GM19193 (cell line): ENCODE results near the gene SLC25A48.

Source experiments
- POLR2A ChIP-seq: IDR thresholded peaks from 4 replicates; pipeline ENCODE4 v1.6.1; 2011; ENCODE audit not compliant: insufficient read depth, insufficient read length; ENCODE audit errors: extremely low read depth

Gene SLC25A48

DNA sequence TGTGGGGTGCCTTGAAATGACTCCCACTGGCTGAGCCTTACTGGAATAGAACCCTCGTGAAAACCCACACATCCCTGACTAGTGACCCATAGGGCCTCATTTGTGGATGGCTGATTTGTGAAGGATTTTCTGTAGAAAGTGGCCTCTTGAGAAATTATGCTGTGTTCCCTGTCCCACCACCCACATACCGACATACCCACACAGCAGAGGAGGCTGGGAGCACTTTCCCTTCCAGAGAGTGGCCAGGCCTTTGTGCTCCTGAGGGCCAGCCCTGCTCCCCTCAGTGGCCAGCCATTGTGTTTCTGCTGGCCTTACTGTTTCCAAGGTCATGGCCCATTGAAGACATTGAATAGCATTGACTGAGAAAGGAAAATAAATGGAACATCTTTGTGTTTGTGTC, 31.6 kb downstream of the SLC25A48 start:
- no peak for TF ChIP-seq POLR2A

DNA sequence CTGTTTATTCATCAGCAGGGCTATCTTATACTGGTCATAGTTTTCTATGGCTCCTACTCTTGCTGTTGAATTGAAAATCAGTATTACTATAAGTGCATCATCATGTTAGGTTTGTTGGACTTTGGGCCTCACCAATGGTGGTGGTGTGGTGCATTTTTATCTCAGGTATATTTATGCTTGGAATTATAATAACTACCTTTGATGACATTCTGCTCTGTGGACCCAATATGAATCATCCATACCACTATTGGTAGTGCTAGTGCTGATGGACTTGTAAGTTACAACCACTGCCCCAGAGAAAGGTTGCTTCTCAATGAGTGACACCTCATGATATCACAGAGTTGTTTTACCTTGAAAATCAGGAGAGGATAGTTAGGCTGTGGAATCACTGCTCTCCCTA, 33.1 kb downstream of the SLC25A48 start:
- TF ChIP-seq POLR2A: no peak

DNA sequence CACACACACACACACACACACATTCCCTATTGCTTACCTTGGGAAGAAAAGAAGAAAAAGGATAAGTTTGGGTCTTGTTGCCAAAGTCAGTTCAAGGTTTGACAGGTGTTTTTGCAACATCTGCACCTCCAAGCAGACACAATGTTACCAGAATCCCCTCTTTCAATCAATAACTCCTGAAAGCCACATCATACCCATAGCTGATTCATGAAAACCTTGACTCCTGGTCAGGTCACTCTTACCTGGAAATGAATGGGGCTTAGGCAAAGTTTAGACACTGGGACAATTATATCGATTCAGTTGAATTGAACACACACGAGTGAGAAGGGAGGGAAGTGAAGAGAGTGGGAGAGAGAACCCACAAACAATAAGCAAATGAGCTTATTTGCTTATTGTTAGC, 34.2 kb downstream of the SLC25A48 start:
- no peak for TF ChIP-seq POLR2A

DNA sequence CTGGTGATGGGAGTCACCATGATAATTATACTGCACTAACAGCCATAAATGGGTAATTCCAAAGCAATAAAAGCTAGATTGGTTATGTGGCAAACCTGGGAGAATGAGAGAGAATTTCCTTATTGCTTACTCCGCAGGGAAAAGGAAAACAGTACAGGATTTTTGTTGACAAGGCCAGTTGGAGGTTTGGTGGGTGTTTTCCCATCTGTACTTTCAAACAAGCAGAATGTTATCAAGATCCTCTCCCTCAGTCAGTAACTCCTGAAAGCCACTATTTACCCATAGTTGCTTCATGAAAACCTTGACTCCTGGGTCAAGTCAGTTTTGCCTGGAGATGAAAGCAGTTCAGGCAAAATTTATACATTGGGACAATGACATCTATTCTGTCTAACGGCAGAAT, 34.8 kb downstream of the SLC25A48 start:
- TF ChIP-seq POLR2A: no peak

DNA sequence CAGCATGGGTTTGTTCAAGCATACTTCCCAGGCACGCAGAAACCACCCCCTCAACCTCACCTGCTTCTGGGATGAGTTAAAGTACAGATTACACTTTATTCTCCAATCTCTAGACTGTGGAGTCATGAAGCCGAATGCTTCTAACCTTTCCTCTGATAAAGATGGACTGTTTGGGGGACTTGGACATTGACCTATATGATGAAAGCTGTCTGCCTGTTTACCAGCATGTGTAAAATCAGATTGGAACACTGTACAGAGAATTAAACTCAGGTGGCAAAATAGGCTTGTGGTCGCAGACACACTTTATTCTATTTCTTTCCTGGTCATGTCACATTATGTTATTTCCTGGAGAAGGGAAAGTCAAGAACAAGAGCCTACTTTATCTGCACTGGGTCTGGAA, 35.5 kb downstream of the SLC25A48 start:
- no peak for TF ChIP-seq POLR2A

DNA sequence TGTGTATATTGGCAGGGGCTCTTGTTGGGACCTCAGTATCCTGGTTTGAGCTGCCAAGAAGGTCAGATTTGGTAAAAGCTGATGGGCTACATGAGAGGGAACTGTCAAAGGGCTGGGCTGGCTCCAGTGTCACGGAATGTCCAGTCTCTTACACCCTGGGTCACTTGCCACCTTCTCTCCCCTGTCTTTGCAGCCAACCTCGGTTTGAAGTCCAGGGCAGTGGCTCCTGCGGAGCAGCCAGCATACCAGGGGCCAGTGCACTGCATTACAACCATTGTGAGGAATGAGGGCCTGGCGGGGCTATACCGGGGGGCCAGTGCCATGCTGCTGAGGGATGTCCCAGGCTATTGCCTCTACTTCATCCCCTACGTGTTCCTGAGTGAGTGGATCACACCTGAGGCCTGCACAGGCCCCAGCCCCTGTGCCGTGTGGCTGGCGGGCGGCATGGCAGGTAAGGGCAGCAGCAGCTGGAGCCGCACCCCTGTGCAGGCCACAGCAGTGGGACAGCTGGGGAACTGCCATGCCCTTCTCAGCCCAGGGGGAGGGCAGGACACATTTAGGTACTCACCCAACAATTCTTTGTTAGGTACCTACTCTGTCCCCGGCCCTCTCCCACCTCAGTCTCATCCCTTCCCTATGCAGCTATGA, 36.9 kb downstream of the SLC25A48 start:
- TF ChIP-seq POLR2A: no peak

DNA sequence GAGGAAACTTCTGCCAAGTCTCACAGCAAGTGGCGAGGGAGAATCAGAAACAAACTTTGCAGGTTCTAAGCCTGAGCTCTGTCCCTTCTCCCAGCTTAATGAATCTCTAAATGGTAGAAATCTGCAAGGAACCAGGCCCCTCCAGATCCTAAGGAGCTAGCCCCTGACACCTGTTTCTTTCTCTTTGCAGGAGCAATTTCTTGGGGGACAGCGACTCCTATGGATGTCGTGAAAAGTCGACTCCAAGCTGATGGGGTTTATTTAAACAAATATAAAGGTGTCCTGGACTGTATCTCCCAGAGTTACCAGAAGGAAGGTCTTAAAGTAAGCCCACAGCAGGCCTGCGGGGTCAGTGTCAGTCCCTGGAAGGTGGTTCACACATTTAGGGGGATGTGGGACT, 39.4 kb downstream of the SLC25A48 start:
- TF ChIP-seq POLR2A: no peak

DNA sequence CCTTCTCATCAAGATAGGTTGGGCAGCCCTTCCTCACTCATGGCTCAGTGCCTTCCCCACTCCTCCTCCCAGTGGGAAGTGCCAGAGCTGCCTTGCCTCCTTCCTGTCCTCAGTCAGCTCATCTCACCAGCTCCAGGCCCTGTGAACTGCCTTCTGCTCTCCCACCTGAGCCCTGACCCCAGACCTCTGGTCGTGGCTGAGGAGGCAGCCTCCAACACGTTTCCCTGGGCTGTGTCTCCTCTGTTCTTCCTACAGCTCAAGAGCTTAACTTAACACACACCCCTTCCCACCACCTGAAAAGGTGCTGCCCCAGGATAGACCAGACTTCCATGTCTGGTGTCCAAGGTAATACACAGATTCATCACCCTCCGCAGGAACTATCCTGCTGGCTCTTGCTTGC, 40.0 kb downstream of the SLC25A48 start:
- no peak for TF ChIP-seq POLR2A

DNA sequence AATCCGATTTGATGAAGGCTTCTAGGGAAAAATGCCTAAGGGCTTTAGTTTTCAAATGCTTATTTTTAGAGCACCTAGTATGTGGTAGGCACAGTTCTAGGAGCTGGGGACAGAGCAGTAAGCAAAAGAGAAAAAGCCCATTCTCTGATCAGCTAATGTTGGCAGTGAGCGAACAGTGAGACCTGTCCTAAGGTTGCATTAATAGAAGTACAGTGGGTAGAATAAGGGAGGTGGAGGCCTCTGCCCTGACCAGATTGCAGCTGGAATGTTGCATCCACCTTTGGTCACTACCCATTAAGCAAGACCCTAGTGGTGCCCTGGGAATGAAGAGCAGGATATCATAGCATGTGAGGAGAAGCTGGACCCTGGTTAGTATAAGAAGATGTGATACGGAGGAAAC, 41.1 kb downstream of the SLC25A48 start:
- TF ChIP-seq POLR2A: no peak

DNA sequence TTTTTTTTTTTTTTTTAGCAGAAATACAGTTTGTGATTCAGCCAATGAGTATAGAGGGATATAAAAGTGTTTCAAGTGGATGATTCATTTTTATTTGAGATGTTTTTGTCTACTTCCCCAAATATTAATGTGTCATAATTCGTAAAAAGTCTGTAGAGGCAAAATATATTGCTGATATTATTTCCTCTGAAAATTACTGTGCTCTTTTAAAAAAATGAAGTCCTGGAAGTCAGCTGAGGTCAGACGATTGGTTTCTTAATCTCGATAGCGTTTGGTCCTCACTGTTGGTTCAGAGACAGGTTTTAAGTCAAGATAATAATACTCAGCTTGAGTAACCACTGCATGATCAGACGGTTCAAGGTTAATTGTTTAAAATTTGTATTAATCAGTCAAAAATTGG, 41.7 kb downstream of the SLC25A48 start:
- TF ChIP-seq POLR2A: no peak

DNA sequence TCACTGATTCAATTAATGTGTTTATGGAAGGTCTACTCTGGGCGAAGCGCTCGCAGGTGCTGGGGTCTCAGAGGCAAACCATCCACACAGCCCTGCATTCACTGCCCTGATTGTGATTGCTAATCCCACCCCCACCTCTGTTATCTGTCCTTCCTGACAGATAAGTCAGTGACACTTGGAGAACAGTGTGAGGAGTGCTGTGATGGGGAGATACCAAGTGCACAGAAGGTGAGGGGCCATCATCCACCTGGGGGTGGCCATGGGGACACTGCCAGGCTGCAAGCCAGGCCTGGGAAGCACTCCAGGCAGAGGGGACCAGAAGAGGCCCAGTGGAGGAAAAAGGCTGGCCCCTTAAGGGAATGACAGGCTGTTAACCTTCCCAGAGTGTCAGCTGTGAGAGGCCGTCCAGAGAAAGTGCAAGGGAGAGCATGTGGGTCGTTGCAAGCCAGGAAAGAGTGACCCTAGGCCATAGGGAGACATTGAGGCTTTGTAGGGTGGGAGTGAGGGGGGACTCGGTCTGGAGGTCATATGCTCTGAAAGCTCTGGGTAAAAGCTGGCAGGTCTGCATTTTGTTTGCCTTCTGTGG, 43.2 kb downstream of the SLC25A48 start:
- TF ChIP-seq POLR2A: no peak

DNA sequence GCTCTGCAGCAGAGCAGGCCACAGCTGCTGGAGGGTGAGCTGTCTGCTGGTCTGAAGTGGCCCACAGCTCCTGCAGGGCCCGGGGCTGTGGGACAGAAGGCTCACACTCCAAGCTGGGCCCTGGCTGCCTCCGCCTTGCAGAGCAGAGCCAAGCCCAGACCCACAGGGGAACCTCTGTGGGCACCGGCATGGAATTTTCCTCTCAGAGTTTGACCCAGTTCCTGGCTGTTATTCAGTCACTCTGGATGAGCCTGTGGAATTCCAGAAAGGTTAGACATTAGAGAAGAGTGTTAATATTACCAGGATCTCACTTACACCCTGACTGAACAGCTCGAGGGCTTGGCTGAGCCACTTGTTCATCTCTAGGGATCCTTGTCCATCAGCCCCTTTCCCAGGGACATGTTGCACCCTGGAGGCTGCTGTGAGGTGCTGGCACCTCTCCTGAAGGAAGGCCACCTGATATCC, 43.7 kb downstream of the SLC25A48 start:
- no peak for TF ChIP-seq POLR2A

DNA sequence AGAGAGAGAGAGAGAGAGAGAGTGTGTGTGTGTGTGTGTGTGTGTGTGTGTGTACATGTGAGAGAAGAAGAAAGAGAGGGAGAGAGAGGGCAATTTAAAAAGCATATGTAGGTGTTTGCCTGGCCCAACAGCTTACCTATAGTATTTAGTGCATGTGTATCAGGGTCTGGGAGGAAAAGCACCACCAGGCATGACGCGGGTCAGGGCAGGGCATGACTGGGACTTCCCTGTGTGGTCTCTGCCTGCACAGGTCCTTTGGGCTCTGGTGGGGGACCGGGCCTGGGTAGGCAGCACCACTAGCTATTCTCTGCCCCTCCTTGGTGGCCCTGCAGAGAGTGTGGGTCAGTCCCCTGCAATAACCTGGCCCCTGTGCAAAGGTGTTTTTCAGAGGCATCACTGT, 45.1 kb downstream of the SLC25A48 start:
- TF ChIP-seq POLR2A: no peak

DNA sequence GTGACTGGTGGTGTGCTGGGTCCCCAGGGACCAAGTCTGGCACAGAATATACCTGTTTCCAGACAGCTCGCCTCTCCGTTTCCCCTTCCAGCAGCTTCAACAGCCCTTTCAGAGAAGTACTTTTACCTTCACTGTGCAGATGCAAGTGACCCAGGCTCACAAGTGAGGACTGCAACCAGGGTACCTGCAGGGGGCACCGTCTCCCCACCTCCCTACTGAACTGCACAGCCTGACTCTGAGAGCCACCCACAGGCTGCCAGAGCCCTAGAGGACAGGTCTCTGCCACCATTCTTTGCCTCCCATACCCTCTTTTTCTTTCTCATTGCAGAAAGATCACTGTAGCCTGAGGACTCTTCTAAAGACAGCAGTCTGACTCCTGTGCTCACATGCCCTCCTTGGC, 45.8 kb downstream of the SLC25A48 start:
- no peak for TF ChIP-seq POLR2A

DNA sequence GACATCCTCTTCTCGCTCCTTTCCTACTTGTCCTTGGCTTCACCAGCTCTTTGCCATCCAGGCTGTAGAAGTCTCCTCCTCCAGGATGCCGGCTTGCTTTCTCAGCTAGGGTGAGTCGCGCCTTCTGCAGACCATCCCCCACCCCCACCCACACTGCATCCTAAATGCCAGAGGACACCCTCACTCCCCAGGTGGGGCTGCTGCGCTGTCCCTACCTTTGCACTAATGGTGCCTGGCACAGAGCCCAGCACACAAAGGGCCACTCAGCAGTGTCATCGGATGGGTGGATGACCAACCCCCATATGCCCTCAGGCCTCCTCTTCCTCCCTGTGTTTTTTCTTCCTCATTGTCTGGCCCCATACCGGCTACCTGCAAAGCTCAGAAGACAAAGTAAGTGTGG, 46.3 kb downstream of the SLC25A48 start:
- no peak for TF ChIP-seq POLR2A

DNA sequence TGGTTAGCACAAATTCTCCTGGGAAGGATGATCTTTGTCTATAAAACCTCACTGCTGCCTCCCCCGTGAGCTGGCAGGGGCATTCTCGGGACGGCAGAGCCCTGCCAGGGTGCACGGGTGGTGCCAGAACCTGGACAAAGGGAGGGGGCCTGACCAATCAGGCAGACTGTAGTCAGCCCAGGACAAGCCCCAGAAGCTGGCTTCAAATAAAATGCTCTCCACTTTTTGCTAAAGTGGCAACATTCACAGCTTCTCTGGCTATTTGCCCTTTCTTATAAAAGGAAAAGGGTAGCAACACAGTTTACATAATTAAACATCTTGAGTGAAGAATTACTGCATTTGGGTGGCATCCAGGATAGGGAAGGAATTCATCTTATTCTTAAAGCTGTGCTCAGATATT, 46.8 kb downstream of the SLC25A48 start:
- TF ChIP-seq POLR2A: no peak

DNA sequence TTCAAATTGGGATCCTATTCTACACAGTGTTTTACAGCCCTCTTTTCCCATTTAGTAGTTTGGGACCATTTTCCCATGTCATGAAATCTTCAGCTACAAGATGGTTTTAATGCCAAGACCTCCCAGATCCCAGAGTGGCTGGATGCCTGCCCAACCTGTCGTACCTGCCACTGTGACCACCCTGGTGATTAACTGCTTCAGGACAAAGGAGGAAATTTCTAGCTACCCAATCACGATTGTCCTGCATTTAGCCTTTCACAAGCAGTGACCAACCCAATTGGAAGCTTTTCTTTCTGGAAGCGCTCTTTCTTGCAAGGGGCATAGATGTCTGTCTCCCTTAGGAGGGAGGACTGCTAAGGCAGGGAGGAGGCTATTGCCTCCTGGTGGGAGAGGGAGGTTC, 47.4 kb downstream of the SLC25A48 start:
- no peak for TF ChIP-seq POLR2A

DNA sequence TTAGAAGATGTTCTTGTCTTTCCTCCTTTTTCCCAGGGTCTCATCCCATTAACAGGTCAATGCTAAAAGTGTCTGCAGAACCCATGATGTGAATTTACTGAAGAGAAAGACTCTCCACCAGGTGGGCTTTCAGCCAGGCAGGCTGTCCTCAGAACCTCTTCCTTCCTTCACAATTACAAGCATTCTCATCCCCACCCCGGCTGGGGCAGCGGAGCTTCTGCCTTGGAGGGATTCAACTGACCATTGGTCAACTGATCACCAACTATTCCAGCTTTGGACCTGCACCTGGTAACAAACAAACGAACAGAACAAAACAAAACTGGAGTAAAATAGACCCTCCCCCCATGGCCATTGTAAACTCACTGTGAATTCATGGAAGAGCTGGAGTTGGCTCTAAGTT, 48.6 kb downstream of the SLC25A48 start:
- TF ChIP-seq POLR2A: no peak

DNA sequence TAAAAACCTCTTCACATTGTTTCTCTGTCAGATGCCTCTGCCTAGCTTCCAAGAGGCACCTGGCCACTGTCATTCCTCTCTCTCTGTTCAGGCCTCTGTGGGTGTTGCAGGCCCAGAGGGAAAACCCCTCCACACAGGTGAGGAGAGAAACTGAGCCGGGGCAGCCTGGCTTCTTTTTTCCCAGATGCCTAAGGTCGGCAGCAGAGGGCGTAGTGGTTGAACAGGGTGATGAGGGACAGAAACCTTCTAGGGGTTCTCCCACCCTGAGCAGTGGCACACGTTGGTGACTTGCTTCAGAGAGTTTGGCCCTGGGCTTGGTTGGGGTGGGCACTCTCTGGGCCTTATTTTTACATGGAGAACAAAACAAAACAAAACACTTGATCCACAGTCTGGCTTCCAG, 49.0 kb downstream of the SLC25A48 start:
- no peak for TF ChIP-seq POLR2A
